ENCODE data around the gene SOX1.

GRCh38 chr13:112028481-112028880 lies 38.5 kb upstream of the SOX1 start:
- TF ChIP-seq CTCF (conservative IDR thresholded peaks at IDR 0.05; ENCODE audit: low read length): no peak
- no peak for TF ChIP-seq EZH2phosphoT487 (IDR thresholded peaks at IDR 0.05; ENCODE audit: borderline replicate concordance, low read depth, low read length)

Data from OCI-LY7 (cell line).